IMR-90 (cell line): ENCODE measurements around the gene RPTOR. TPM values are rescaled to one million over a fixed set of nuclear protein-coding genes. Genes with fewer than 3 reads are reported as not detected.

Experiments used
- ATAC-seq: fragments of 200-7000 bp; cut with Tn5 transposase; 2 replicates; pipeline ENCODE4 v1.9.1; 2020; ENCODE audit warnings: low read depth, mild to moderate bottlenecking, moderate library complexity
- BruUV-seq: library from RNA; stranded (reverse); fragments of 400-500 nt; replicated peaks from 2 replicates; lab custom pipeline; 2021; lab: Mats Ljungman, UMichigan
- CTCF ChIA-PET: fragments of 300-600 bp; formaldehyde crosslinking; extraction: SDS; loops from one replicate; lab custom pipeline; 2021; ENCODE audit warnings: antibody characterized with exemption; lab: Yijun Ruan, JAX
- POLR2A ChIA-PET: fragments of 300-600 bp; sonication (Branson Sonifier 250); formaldehyde crosslinking; loops from one replicate; lab custom pipeline; 2022; ENCODE audit warnings: antibody characterized with exemption; ENCODE audit not compliant: unreplicated experiment; lab: Charles Lee
- DNase-seq: peaks from one replicate; pipeline ENCODE4 v3.0.0; 2013
- H2AFZ ChIP-seq: replicated peaks from 2 replicates; pipeline ENCODE3; 2013; ENCODE audit warnings: low read length, mild to moderate bottlenecking; ENCODE audit not compliant: poor library complexity
- H2AK5ac ChIP-seq: 2 replicates; pipeline ENCODE4 v1.6.1; 2013; ENCODE audit warnings: low read depth, low read length, inconsistent platforms
- H2AK9ac ChIP-seq: replicated peaks from 2 replicates; pipeline ENCODE3; 2013; ENCODE audit warnings: mild to moderate bottlenecking, low read depth, low read length, moderate library complexity; ENCODE audit not compliant: poor library complexity
- H2BK120ac ChIP-seq: 2 replicates; pipeline ENCODE4 v1.6.1; 2013; ENCODE audit warnings: low read depth, low read length, inconsistent platforms
- H2BK15ac ChIP-seq: 3 replicates; pipeline ENCODE4 v1.6.1; 2013; ENCODE audit warnings: low read depth, low read length, inconsistent platforms
- H2BK20ac ChIP-seq: 2 replicates; pipeline ENCODE4 v1.6.1; 2013; ENCODE audit warnings: low read depth, mild to moderate bottlenecking, inconsistent platforms, low read length, moderate library complexity
- H2BK5ac ChIP-seq: 2 replicates; pipeline ENCODE4 v1.6.1; 2013; ENCODE audit warnings: mild to moderate bottlenecking, low read depth, low read length, inconsistent platforms; ENCODE audit not compliant: poor library complexity, severe bottlenecking
- H3K14ac ChIP-seq: replicated peaks from 2 replicates; pipeline ENCODE4 v1.6.1; 2013; ENCODE audit warnings: low read depth, low read length, inconsistent platforms
- H3K18ac ChIP-seq: 2 replicates; pipeline ENCODE4 v1.6.1; 2013; ENCODE audit warnings: low read depth, low read length, control low read depth
- H3K23ac ChIP-seq: 2 replicates; pipeline ENCODE4 v1.6.1; 2013; ENCODE audit warnings: low read depth, low read length, inconsistent platforms
- H3K27ac ChIP-seq: 2 replicates; pipeline ENCODE4 v1.5.1; 2013; ENCODE audit warnings: mild to moderate bottlenecking, control low read depth, low read length; ENCODE audit not compliant: insufficient read depth
- H3K27me3 ChIP-seq: 2 replicates; pipeline ENCODE4 v1.6.1; 2013; ENCODE audit warnings: low read length; ENCODE audit not compliant: control insufficient read depth, insufficient read depth
- H3K36me3 ChIP-seq: 2 replicates; pipeline ENCODE4 v1.6.1; 2013; ENCODE audit warnings: low read length, mixed read lengths; ENCODE audit not compliant: control insufficient read depth, insufficient read depth
- H3K4ac ChIP-seq: 2 replicates; pipeline ENCODE4 v1.6.1; 2013; ENCODE audit warnings: low read depth, low read length, inconsistent platforms
- H3K4me1 ChIP-seq: 2 replicates; pipeline ENCODE4 v1.6.1; 2013; ENCODE audit warnings: low read length, mixed read lengths; ENCODE audit not compliant: control insufficient read depth, insufficient read depth
- H3K4me2 ChIP-seq: 2 replicates; pipeline ENCODE4 v1.6.1; 2013; ENCODE audit warnings: low read depth, mild to moderate bottlenecking, control low read depth, low read length, moderate library complexity
- H3K4me3 ChIP-seq: 2 replicates; pipeline ENCODE4 v1.5.1; 2013; ENCODE audit warnings: low read depth, mild to moderate bottlenecking, control low read depth, low read length, moderate library complexity; ENCODE audit not compliant: insufficient read depth
- H3K56ac ChIP-seq: 2 replicates; pipeline ENCODE4 v1.6.1; 2013; ENCODE audit warnings: low read length, inconsistent platforms; ENCODE audit not compliant: insufficient read depth; ENCODE audit errors: extremely low read depth
- H3K79me1 ChIP-seq, 2 experiments: 2 replicates each; pipeline ENCODE4 v1.6.1; 2013; ENCODE audit warnings: low read length in 2 of 2, inconsistent platforms in 1 of 2, low read depth in 1 of 2
- H3K9ac ChIP-seq: 2 replicates; pipeline ENCODE4 v1.6.1; 2013; ENCODE audit warnings: low read depth, low read length, control low read depth
- H3K9me1 ChIP-seq: 2 replicates; pipeline ENCODE4 v1.6.1; 2013; ENCODE audit warnings: low read length, inconsistent platforms; ENCODE audit not compliant: insufficient read depth
- H3K9me3 ChIP-seq: 2 replicates; pipeline ENCODE4 v1.6.1; 2013; ENCODE audit warnings: low read length; ENCODE audit not compliant: control insufficient read depth, insufficient read depth
- H4K20me1 ChIP-seq: 2 replicates; pipeline ENCODE4 v1.6.1; 2013; ENCODE audit warnings: low read length, inconsistent platforms; ENCODE audit not compliant: insufficient read depth
- H4K5ac ChIP-seq: 2 replicates; pipeline ENCODE4 v1.6.1; 2013; ENCODE audit warnings: mild to moderate bottlenecking, low read depth, low read length, control low read depth
- H4K8ac ChIP-seq, 2 experiments: 2 replicates each; pipeline ENCODE4 v1.6.1; 2013; ENCODE audit warnings: low read depth in 2 of 2, low read length in 2 of 2, control low read depth in 1 of 2, inconsistent platforms in 1 of 2
- H4K91ac ChIP-seq: 2 replicates; pipeline ENCODE4 v1.6.1; 2013; ENCODE audit warnings: low read depth, low read length, inconsistent platforms; ENCODE audit not compliant: insufficient read depth
- BHLHE40 ChIP-seq: fragments of 150-350 bp; IDR thresholded peaks from 2 replicates; pipeline ENCODE4 v1.6.1; 2016; ENCODE audit warnings: mild to moderate bottlenecking, low read depth, low read length
- CEBPB ChIP-seq: IDR thresholded peaks from 2 replicates; pipeline ENCODE4 v1.6.1; 2012; ENCODE audit warnings: low read depth, low read length, improper control_type of control experiment
- CHD1 ChIP-seq: IDR thresholded peaks from 2 replicates; pipeline ENCODE4 v1.6.1; 2012; ENCODE audit warnings: low read depth, low read length, improper control_type of control experiment
- CTCF ChIP-seq: conservative IDR thresholded peaks from 2 replicates; pipeline ENCODE4 v1.5.1; 2012; ENCODE audit warnings: mild to moderate bottlenecking, low read depth, low read length, improper control_type of control experiment
- ELK1 ChIP-seq: fragments of 150-350 bp; IDR thresholded peaks from 2 replicates; pipeline ENCODE4 v1.6.1; 2016; ENCODE audit warnings: low read depth, mild to moderate bottlenecking, low read length, moderate library complexity, borderline replicate concordance
- FOS ChIP-seq: fragments of 150-350 bp; IDR thresholded peaks from 2 replicates; pipeline ENCODE4 v1.6.1; 2016; ENCODE audit warnings: low read depth, low read length
- MAFK ChIP-seq: IDR thresholded peaks from 2 replicates; pipeline ENCODE4 v1.6.1; 2012; ENCODE audit warnings: low read depth, low read length, improper control_type of control experiment
- MXI1 ChIP-seq: IDR thresholded peaks from 2 replicates; pipeline ENCODE4 v1.6.1; 2012; ENCODE audit warnings: low read depth, mild to moderate bottlenecking, low read length, moderate library complexity, borderline replicate concordance
- NFE2L2 ChIP-seq: fragments of 150-350 bp; IDR thresholded peaks from 2 replicates; pipeline ENCODE4 v1.6.1; 2016; ENCODE audit warnings: low read depth, mild to moderate bottlenecking, low read length
- POLR2A ChIP-seq: IDR thresholded peaks from 2 replicates; pipeline ENCODE4 v1.6.1; 2012; ENCODE audit warnings: mild to moderate bottlenecking, low read depth, low read length
- RAD21 ChIP-seq: IDR thresholded peaks from 2 replicates; pipeline ENCODE4 v1.6.1; 2012; ENCODE audit warnings: low read length, improper control_type of control experiment
- RCOR1 ChIP-seq: IDR thresholded peaks from 2 replicates; pipeline ENCODE4 v1.6.1; 2012; ENCODE audit warnings: mild to moderate bottlenecking, low read length, improper control_type of control experiment; ENCODE audit not compliant: insufficient replicate concordance
- RFX5 ChIP-seq: IDR thresholded peaks from 2 replicates; pipeline ENCODE4 v1.8.0; 2012; ENCODE audit warnings: low read depth, mild to moderate bottlenecking, low read length, moderate library complexity
- SMC3 ChIP-seq: fragments of 150-350 bp; IDR thresholded peaks from 2 replicates; pipeline ENCODE4 v1.6.1; 2016; ENCODE audit warnings: low read depth, mild to moderate bottlenecking, antibody characterized with exemption, low read length, moderate library complexity
- USF2 ChIP-seq: fragments of 150-350 bp; IDR thresholded peaks from 2 replicates; pipeline ENCODE4 v1.6.1; 2017; ENCODE audit warnings: mild to moderate bottlenecking, antibody characterized with exemption, low read length, low read depth
- WGBS, 2 experiments: methylation state at CpG; one replicate each; pipeline versions ENCODE4 v1.1.5 to v1.1.7; 2013; ENCODE audit warnings: missing lambda C conversion rate in 2 of 2; ENCODE audit not compliant: insufficient read length in 1 of 2; ENCODE audit errors: extremely low coverage in 2 of 2; 5-methylcytosine and 5-hydroxymethylcytosine counted together
- dilution Hi-C: fragments of 300-500 bp; cut with HindIII; formaldehyde crosslinking; loops from one replicate; pipeline ENCODE4 v1.14.3; 2018; ENCODE audit warnings: low sequenced_read_pairs; ENCODE audit not compliant: unreplicated experiment
- in situ Hi-C: fragments of 300-500 bp; cut with MboI; formaldehyde crosslinking; loops from 3 replicates; pipeline ENCODE4 v1.14.3; 2019; ENCODE audit warnings: low sequenced_read_pairs, inconsistent platforms, mixed read lengths
- intact Hi-C: fragments of 100-400 bp; cut with micrococcal nuclease; formaldehyde crosslinking; loops from 2 replicates; pipeline ENCODE4 v1.10.0; 2022
- polyA plus RNA-seq, 3 experiments: library from polyadenylated mRNA; depleted of rRNA; stranded (reverse); fragments of >200 nt; gene quantifications; 2 replicates each; pipeline ENCODE4 v1.2.3, GENCODE V29; 2012; ENCODE audit warnings: low replicate concordance in 1 of 3
- total RNA-seq: library from RNA; depleted of rRNA; stranded (reverse); fragments of >200 nt; gene quantifications from 2 replicates; pipeline ENCODE4 v1.2.3, GENCODE V29; 2012

The RPTOR gene
- total and polyA plus RNA-seq, 2 of the 4 experiments (the other 2 are of a cell fraction), result 10.8 to 14.7 TPM

GRCh38 chr17:80765241-80765961 is 220.8 kb downstream of the RPTOR start:
- Histone ChIP-seq H2BK20ac (peak overlapping the region; percentile 46), H3K36me3 (no peaks in the 10 kb centered on the region), H3K9ac (no peak overlapping the region), H3K56ac (no peak overlapping the region), H3K79me1 (peaks cover 36 to 63% of the 10 kb centered on the region in 2 experiments), H3K4me1 (peaks cover 11% of the 10 kb centered on the region), H4K5ac (peak overlapping the region; percentile 9; the same call in 1 of the 2 replicates), H3K27ac (no peak overlapping the region), H4K20me1 (no peaks in the 10 kb centered on the region), H4K91ac (peak overlapping the region; percentile 37; the same call in 1 of the 2 replicates), H2BK5ac (no peak overlapping the region), H2AK9ac (peak overlapping the region; percentile 17), H4K8ac (peak overlapping the region; percentile 2 to 28; a peak in 1 of 4 replicates), H3K4ac (peak overlapping the region; percentile 40), H3K23ac (peak overlapping the region; percentile 10; the same call in 1 of the 2 replicates), H3K27me3 (no peaks in the 10 kb centered on the region), H2AK5ac (0 out of 2 replicates have a peak overlapping the region, but pooled peaks have one; percentile 68), H2BK15ac (peak overlapping the region; percentile 3; the same call in 1 of the 3 replicates), H3K4me3 (no peak overlapping the region), H3K4me2 (no peak overlapping the region), H2AFZ (no peak overlapping the region), H3K9me1 (peaks cover 23% of the 10 kb centered on the region), H3K14ac (peak overlapping the region; percentile 20; the same call in 1 of the 2 replicates), H3K9me3 (no peaks in the 10 kb centered on the region), H2BK120ac (peak overlapping the region; percentile 68), H3K18ac (no peak overlapping the region; the same call in 1 of the 2 replicates)
- intact Hi-C loops, result no loop called here
- DNase-seq, result peak; percentile 23
- CTCF ChIA-PET, result interaction anchor here (1.0 kb wide), 1 partner anchor 67 kb away, joined by 4 read pairs; no protein-coding TSS in a partner anchor
- no CpG with 5 or more reads among the region's 18 CpGs for WGBS, 2 experiments
- no TSS peak for BruUV-seq
- ATAC-seq, result no peak
- dilution Hi-C loops, result no loop called here
- POLR2A ChIA-PET, result no interaction called here
- in situ Hi-C loops, result no loop called here
- TF ChIP-seq NFE2L2, result no peak
- TF ChIP-seq RAD21, result no peak
- no peak for TF ChIP-seq MXI1
- no peak for TF ChIP-seq RFX5
- TF ChIP-seq RCOR1, result no peak
- no peak for TF ChIP-seq MAFK
- TF ChIP-seq CEBPB, result no peak
- no peak for TF ChIP-seq POLR2A
- no peak for TF ChIP-seq CTCF
- TF ChIP-seq USF2, result no peak
- no peak for TF ChIP-seq FOS
- no peak for TF ChIP-seq SMC3
- TF ChIP-seq BHLHE40, result no peak
- TF ChIP-seq ELK1, result no peak
- no peak for TF ChIP-seq CHD1
